ENCODE results near the gene LRRC4C. TPM values are rescaled to one million over a fixed set of nuclear protein-coding genes. Genes with fewer than 3 reads are reported as not detected.

LRRC4C gene
- total RNA-seq, 3 donors from 2014 or later (not counting 1 experiment from before 2014, with no cell fraction given), result not detected

GRCh38 chr11:40998920-40999319, 460.5 kb downstream of the LRRC4C start:
- TF ChIP-seq CTCF (IDR thresholded peaks at IDR 0.05), result no peak
- peaks cover 20 to 24% of the 10 kb centered on the region in 2 donors for H3K9me3 Mint-ChIP-seq
- Histone ChIP-seq H3K9me3 (ENCODE audit: control insufficient read depth, insufficient read depth, low read length) (no peaks in the 10 kb centered on the region), H3K36me3 (ENCODE audit: control insufficient read depth, insufficient read depth, low read length) (no peaks in the 10 kb centered on the region), H3K27ac (ENCODE audit: low read length) (no peak overlapping the region), H3K4me3 (ENCODE audit: low read length) (no peak overlapping the region), H3K27me3 (ENCODE audit: control insufficient read depth, insufficient read depth, low read length) (no peaks in the 10 kb centered on the region), H3K4me1 (ENCODE audit: control insufficient read depth, insufficient read depth, low read length) (no peaks in the 10 kb centered on the region)
- no peak overlapping the region for H3K4me3 Mint-ChIP-seq
- peaks cover 7% of the 10 kb centered on the region for H3K36me3 Mint-ChIP-seq
- intact Hi-C loops (cut with micrococcal nuclease), result no loop called here
- no peak for DNase-seq
- H3K27me3 Mint-ChIP-seq (ENCODE audit: low read depth in 2 of 2), result no peaks in the 10 kb centered on the region
- H3K27ac Mint-ChIP-seq, result no peak overlapping the region
- no peaks in the 10 kb centered on the region for H3K4me1 Mint-ChIP-seq
- no peak for ATAC-seq
- 72% methylated on average over 4 of the region's 5 CpGs for WGBS (ENCODE audit: insufficient coverage)

- intact Hi-C loops (cut with micrococcal nuclease), result no loop called here
- H3K27ac ChIP-seq (ENCODE audit: low read length), result no peak overlapping the region
- H3K36me3 ChIP-seq (ENCODE audit: control insufficient read depth, insufficient read depth, low read length), result no peaks in the 10 kb centered on the region
- no peaks in the 10 kb centered on the region for H3K27me3 ChIP-seq (ENCODE audit: control insufficient read depth, insufficient read depth, low read length)
- Mint-ChIP-seq H3K27ac (no peak overlapping the region), H3K27me3 (ENCODE audit: low read depth in 2 of 2) (no peaks in the 10 kb centered on the region), H3K4me3 (no peak overlapping the region), H3K9me3 (peaks cover 12 to 20% of the 10 kb centered on the region in 2 donors), H3K36me3 (peaks cover 32% of the 10 kb centered on the region), H3K4me1 (no peaks in the 10 kb centered on the region)
- H3K9me3 ChIP-seq (ENCODE audit: control insufficient read depth, insufficient read depth, low read length), result no peaks in the 10 kb centered on the region
- ATAC-seq (no peak), DNase-seq (no peak)
- TF ChIP-seq CTCF (IDR thresholded peaks at IDR 0.05), result no peak
- H3K4me1 ChIP-seq (ENCODE audit: control insufficient read depth, insufficient read depth, low read length), result no peaks in the 10 kb centered on the region
- H3K4me3 ChIP-seq (ENCODE audit: low read length), result no peak overlapping the region
- no CpG with 5 or more reads among the region's 1 CpG for WGBS (ENCODE audit: insufficient coverage)
Measured at GRCh38 chr11:40987776-40988435, 471.5 kb downstream of the LRRC4C start.

- no peak for DNase-seq
- no peak overlapping the region for H3K27ac ChIP-seq (ENCODE audit: low read length)
- TF ChIP-seq CTCF (IDR thresholded peaks at IDR 0.05), result no peak
- intact Hi-C loops (cut with micrococcal nuclease), result no loop called here
- no peaks in the 10 kb centered on the region for H3K4me1 Mint-ChIP-seq
- no peaks in the 10 kb centered on the region for H3K9me3 ChIP-seq (ENCODE audit: control insufficient read depth, insufficient read depth, low read length)
- H3K36me3 Mint-ChIP-seq, result peaks cover 35% of the 10 kb centered on the region
- H3K4me1 ChIP-seq (ENCODE audit: control insufficient read depth, insufficient read depth, low read length), result no peaks in the 10 kb centered on the region
- WGBS (ENCODE audit: insufficient coverage), result no CpG with 5 or more reads among the region's 3 CpGs
- no peak overlapping the region for H3K4me3 ChIP-seq (ENCODE audit: low read length)
- no peak overlapping the region for H3K4me3 Mint-ChIP-seq
- no peaks in the 10 kb centered on the region for H3K27me3 ChIP-seq (ENCODE audit: control insufficient read depth, insufficient read depth, low read length)
- peaks cover 14 to 20% of the 10 kb centered on the region in 2 donors for H3K9me3 Mint-ChIP-seq
- H3K36me3 ChIP-seq (ENCODE audit: control insufficient read depth, insufficient read depth, low read length), result no peaks in the 10 kb centered on the region
- no peak overlapping the region for H3K27ac Mint-ChIP-seq
- H3K27me3 Mint-ChIP-seq (ENCODE audit: low read depth in 2 of 2), result no peaks in the 10 kb centered on the region
- no peak for ATAC-seq
Measured at GRCh38 chr11:40986320-40986719, 473.1 kb downstream of the LRRC4C start.

- Mint-ChIP-seq H3K27me3 (ENCODE audit: low read depth in 2 of 2) (no peaks in the 10 kb centered on the region), H3K4me3 (no peak overlapping the region), H3K9me3 (peaks cover 23 to 31% of the 10 kb centered on the region in 2 donors), H3K4me1 (no peaks in the 10 kb centered on the region), H3K27ac (no peak overlapping the region), H3K36me3 (peaks cover 12% of the 10 kb centered on the region)
- intact Hi-C loops (cut with micrococcal nuclease), result no loop called here
- no peak overlapping the region for H3K4me3 ChIP-seq (ENCODE audit: low read length)
- 100% methylated on average over 2 of the region's 2 CpGs for WGBS (ENCODE audit: insufficient coverage)
- no peak for TF ChIP-seq CTCF (IDR thresholded peaks at IDR 0.05)
- ATAC-seq, result no peak
- no peak overlapping the region for H3K27ac ChIP-seq (ENCODE audit: low read length)
- no peak for DNase-seq
- H3K9me3 ChIP-seq (ENCODE audit: control insufficient read depth, insufficient read depth, low read length), result peaks cover 6% of the 10 kb centered on the region
- H3K4me1 ChIP-seq (ENCODE audit: control insufficient read depth, insufficient read depth, low read length), result no peaks in the 10 kb centered on the region
- no peaks in the 10 kb centered on the region for H3K36me3 ChIP-seq (ENCODE audit: control insufficient read depth, insufficient read depth, low read length)
- no peaks in the 10 kb centered on the region for H3K27me3 ChIP-seq (ENCODE audit: control insufficient read depth, insufficient read depth, low read length)
Measured at GRCh38 chr11:40975076-40975475, 484.4 kb downstream of the LRRC4C start.

Measured in natural killer cell (primary cell).